B cell (primary cell): Measurements from ENCODE around the gene CCDC138. TPM values are rescaled to one million over a fixed set of nuclear protein-coding genes. Genes with fewer than 3 reads are reported as not detected.

Experiments
- ATAC-seq: fragments of 200-7000 bp; cut with Tn5 transposase; one replicate; pipeline ENCODE4 v1.10.0; 2021; ENCODE audit warnings: low read depth, mild to moderate bottlenecking, moderate number of reproducible peaks, moderate library complexity
- CTCF ChIA-PET: fragments of 350-600 bp; sonication (Branson Sonifier 250); formaldehyde crosslinking; loops from one replicate; lab custom pipeline; 2021; ENCODE audit warnings: antibody characterized with exemption, inconsistent platforms; lab: Charles Lee
- POLR2A ChIA-PET: fragments of 350-600 bp; sonication (Branson Sonifier 250); formaldehyde crosslinking; loops from one replicate; lab custom pipeline; 2021; ENCODE audit warnings: antibody characterized with exemption; lab: Charles Lee
- DNase-seq: peaks from one replicate; pipeline ENCODE4 v3.0.0; 2013
- H2AFZ ChIP-seq: 2 replicates; pipeline ENCODE4 v1.6.1; 2012; ENCODE audit warnings: mild to moderate bottlenecking, low read depth, low read length; ENCODE audit not compliant: insufficient read depth, poor library complexity, severe bottlenecking
- H3K27ac ChIP-seq, 2 donors: 1 replicate in 1 of 2; 2 replicates in 1 of 2; pipeline ENCODE4 v1.5.1; 2012 to 2013; ENCODE audit warnings: low read length in 2 of 2, mild to moderate bottlenecking in 2 of 2, moderate library complexity in 1 of 2
- H3K27me3 ChIP-seq, 4 experiments: fragments of 200-600 bp in 1 of 4; sonication (generic) in 1 of 4; replicated peaks in 1 of 4; 1 replicate in 2 of 4; 2 replicates in 2 of 4; pipeline versions ENCODE4 v1.6.1 to v1.7.0; 2013 to 2016; ENCODE audit warnings: low read length in 3 of 4, mild to moderate bottlenecking in 2 of 4, mixed read lengths in 1 of 4, moderate library complexity in 1 of 4; ENCODE audit not compliant: insufficient read depth in 4 of 4, control insufficient read depth in 3 of 4; ENCODE audit errors: control extremely low read depth in 1 of 4
- H3K36me3 ChIP-seq, 2 experiments: replicated peaks in 1 of 2; 1 replicate in 1 of 2; 2 replicates in 1 of 2; pipeline versions ENCODE4 v1.6.1 to v1.7.1; 2013; ENCODE audit warnings: low read length in 1 of 2; ENCODE audit not compliant: insufficient read depth in 2 of 2, control insufficient read depth in 1 of 2; ENCODE audit errors: control extremely low read depth in 1 of 2, extremely low read depth in 1 of 2
- H3K4me1 ChIP-seq, 2 donors: fragments of 200-600 bp in 1 of 2; sonication (generic) in 1 of 2; 1 replicate in 1 of 2; 2 replicates in 1 of 2; pipeline versions ENCODE4 v1.5.1 to v1.6.1; 2013 to 2017; ENCODE audit warnings: low read length in 2 of 2; ENCODE audit not compliant: control insufficient read depth in 2 of 2, insufficient read depth in 2 of 2
- H3K4me2 ChIP-seq: replicated peaks from 2 replicates; pipeline ENCODE3; 2012; ENCODE audit warnings: mild to moderate bottlenecking, low read depth, low read length; ENCODE audit not compliant: poor library complexity, severe bottlenecking
- H3K4me3 ChIP-seq, 5 experiments: fragments of 200-600 bp in 1 of 5; sonication (generic) in 1 of 5; 1 replicate in 3 of 5; 2 replicates in 2 of 5; pipeline versions ENCODE4 v1.5.1 to v1.7.0; 2011 to 2016; ENCODE audit warnings: low read length in 4 of 5, mild to moderate bottlenecking in 4 of 5, low read depth in 2 of 5, control low read depth in 1 of 5, moderate library complexity in 1 of 5; ENCODE audit not compliant: insufficient read depth in 1 of 5; ENCODE audit errors: control extremely low read depth in 1 of 5, extremely low read depth in 1 of 5
- H3K79me2 ChIP-seq: fragments of 200-600 bp; sonication (generic); one replicate; pipeline ENCODE4 v1.6.0; 2016; ENCODE audit warnings: low read length; ENCODE audit not compliant: control insufficient read depth, insufficient read depth
- H3K9ac ChIP-seq: fragments of 200-600 bp; sonication (generic); 2 replicates; pipeline ENCODE4 v1.6.1; 2017; ENCODE audit warnings: mild to moderate bottlenecking, low read length, moderate library complexity
- H3K9me3 ChIP-seq, 3 donors: one replicate each; pipeline versions ENCODE4 v1.6.1 to v1.7.1; 2013; ENCODE audit warnings: low read length in 2 of 3; ENCODE audit not compliant: control insufficient read depth in 2 of 3, insufficient read depth in 1 of 3; ENCODE audit errors: control extremely low read depth in 1 of 3
- H4K20me1 ChIP-seq: 2 replicates; pipeline ENCODE4 v1.6.0; 2012; ENCODE audit warnings: mild to moderate bottlenecking, low read length; ENCODE audit not compliant: insufficient read depth, control insufficient read depth, poor library complexity, severe bottlenecking
- H3K27ac Mint-ChIP-seq: one replicate; pipeline ENCODE4 v1.8.0; 2021; ENCODE audit warnings: mixed read lengths
- H3K27me3 Mint-ChIP-seq: one replicate; pipeline ENCODE4 v1.8.0; 2021; ENCODE audit warnings: mixed read lengths
- H3K4me1 Mint-ChIP-seq: one replicate; pipeline ENCODE4 v1.8.0; 2021; ENCODE audit warnings: mixed read lengths
- H3K4me3 Mint-ChIP-seq: one replicate; pipeline ENCODE4 v1.8.0; 2021; ENCODE audit warnings: mixed read lengths
- H3K9me3 Mint-ChIP-seq: one replicate; pipeline ENCODE4 v1.8.0; 2022; ENCODE audit warnings: mixed read lengths; ENCODE audit not compliant: insufficient read depth
- CTCF ChIP-seq: fragments of 200-600 bp; IDR thresholded peaks from one replicate; pipeline ENCODE4 v1.8.0; 2022; ENCODE audit warnings: antibody characterized with exemption, mild to moderate bottlenecking
- EZH2 ChIP-seq: IDR thresholded peaks from 2 replicates; pipeline ENCODE4 v1.6.1; 2012; ENCODE audit warnings: borderline replicate concordance, low read depth, mild to moderate bottlenecking, moderate library complexity, low read length; ENCODE audit not compliant: insufficient read depth, poor library complexity, severe bottlenecking
- whole genome bisulfite sequencing: methylation state at CpG from one replicate; pipeline ENCODE4 v1.1.5; 2013; ENCODE audit warnings: missing lambda C conversion rate; ENCODE audit not compliant: insufficient coverage; 5-methylcytosine and 5-hydroxymethylcytosine counted together
- intact Hi-C: fragments of 100-400 bp; cut with micrococcal nuclease; formaldehyde crosslinking; loops from one replicate; pipeline ENCODE4 v1.10.0; 2022
- polyA plus RNA-seq: library from polyadenylated mRNA; depleted of rRNA; stranded (reverse); fragments of >200 nt; gene quantifications from 2 replicates; pipeline ENCODE4 v1.2.3, GENCODE V29; 2012
- total RNA-seq, 2 donors: library from RNA; stranded (reverse); fragments of 120-200 nt in 1 of 2; gene quantifications; 1 replicate in 1 of 2; 2 replicates in 1 of 2; pipeline versions ENCODE4 v1.2.3 to v1.2.4, GENCODE V29; 2013 to 2022

CCDC138 gene
- total and polyA plus RNA-seq, 2 donors (not counting 1 experiment from before 2014, with no cell fraction given): 3.3 to 16.3 TPM

GRCh38 chr2:108904680-108905079, 118.1 kb downstream of the CCDC138 start:
- TF ChIP-seq EZH2: no peak
- no peak for TF ChIP-seq CTCF
- Mint-ChIP-seq H3K27me3 (peaks cover 3% of the 10 kb centered on the region), H3K9me3 (peaks cover 4% of the 10 kb centered on the region), H3K4me3 (no peak overlapping the region), H3K27ac (no peak overlapping the region), H3K4me1 (no peaks in the 10 kb centered on the region)
- intact Hi-C loops: no loop called here
- Histone ChIP-seq H3K4me2 (no peak overlapping the region), H3K4me3 (no peak overlapping the region), H3K79me2 (no peaks in the 10 kb centered on the region), H3K9ac (no peak overlapping the region), H3K36me3 (no peaks in the 10 kb centered on the region), H3K27me3 (no peaks in the 10 kb centered on the region), H3K27ac (no peak overlapping the region), H2AFZ (no peak overlapping the region), H3K9me3 (peaks cover 0 to 4% (median 2%) of the 10 kb centered on the region in 3 donors), H3K4me1 (no peaks in the 10 kb centered on the region), H4K20me1 (no peaks in the 10 kb centered on the region)
- no peak for DNase-seq
- ChIA-PET CTCF (no interaction called here), POLR2A (no interaction called here)
- WGBS: no CpG with 5 or more reads among the region's 3 CpGs
- ATAC-seq: no peak

- TF ChIP-seq EZH2: no peak
- TF ChIP-seq CTCF: no peak
- no peaks in the 10 kb centered on the region for H3K27me3 ChIP-seq
- H3K9ac ChIP-seq: no peak overlapping the region
- H3K9me3 ChIP-seq: peaks cover 0 to 2% (median under 1%) of the 10 kb centered on the region in 3 donors
- H3K27ac ChIP-seq: no peak overlapping the region
- Mint-ChIP-seq H3K9me3 (peaks cover 4% of the 10 kb centered on the region), H3K4me1 (no peaks in the 10 kb centered on the region), H3K4me3 (no peak overlapping the region), H3K27me3 (peaks cover 3% of the 10 kb centered on the region), H3K27ac (no peak overlapping the region)
- no peak overlapping the region for H3K4me3 ChIP-seq
- H3K4me2 ChIP-seq: no peak overlapping the region
- ChIA-PET POLR2A (no interaction called here), CTCF (no interaction called here)
- no peak overlapping the region for H2AFZ ChIP-seq
- intact Hi-C loops: no loop called here
- ATAC-seq (no peak), DNase-seq (no peak)
- no peaks in the 10 kb centered on the region for H3K4me1 ChIP-seq
- WGBS: no CpG with 5 or more reads among the region's 3 CpGs
- H3K79me2 ChIP-seq: no peaks in the 10 kb centered on the region
- no peaks in the 10 kb centered on the region for H3K36me3 ChIP-seq
- H4K20me1 ChIP-seq: no peaks in the 10 kb centered on the region
These were observed 118.6 kb downstream of the CCDC138 start for GRCh38 chr2:108905176-108905575.
